K562 (cell line): ENCODE data around the gene ALDH7A1. TPM values are rescaled to one million over a fixed set of nuclear protein-coding genes. Genes with fewer than 3 reads are reported as not detected.

Experiments used
- ATAC-seq: fragments of 200-7000 bp; cut with Tn5 transposase; 3 replicates; pipeline ENCODE4 v1.9.1; 2020; ENCODE audit warnings: moderate library complexity
- BruUV-seq: library from RNA; stranded (reverse); fragments of 400-500 nt; replicated peaks from 2 replicates; lab custom pipeline; 2021; lab: Mats Ljungman, UMichigan
- CTCF ChIA-PET: fragments of 300-600 bp; formaldehyde crosslinking; extraction: SDS; loops from one replicate; lab custom pipeline; 2021; ENCODE audit warnings: low intra/inter-chr PET ratio; lab: Yijun Ruan, JAX
- POLR2A ChIA-PET: fragments of 300-600, 350-650 bp; sonication (Branson Sonifier 250); formaldehyde crosslinking; extraction: SDS; loops from one replicate; lab custom pipeline; 2021; ENCODE audit warnings: antibody characterized with exemption, inconsistent platforms; lab: Yijun Ruan, JAX
- DNase-seq, 4 experiments: peaks; one replicate each; pipeline versions ENCODE4 v3.0.0 to v3.0.0-alpha.2; 2011 to 2018; ENCODE audit warnings: low spot score in 3 of 4, mixed read lengths in 3 of 4; ENCODE audit errors: extremely low read depth in 1 of 4
- FAIRE-seq: peaks from 2 replicates; lab custom pipeline; 2011; peaks lifted over from hg19 to GRCh38; lab: Jason Lieb, UNC
- H2AFZ ChIP-seq: 2 replicates; pipeline ENCODE4 v1.6.0; 2011; ENCODE audit warnings: low read depth, low read length, control low read depth, inconsistent platforms
- H3K27ac ChIP-seq: fragments of 200-600 bp; 3 replicates; pipeline ENCODE4 v1.8.0; 2011; ENCODE audit warnings: low read depth, mild to moderate bottlenecking, control low read depth, inconsistent platforms, low read length, moderate library complexity, mixed read lengths; ENCODE audit errors: extremely low read depth
- H3K27me3 ChIP-seq, 2 experiments: fragments of 300-600 bp in 1 of 2; 2 replicates in 1 of 2; 3 replicates in 1 of 2; pipeline versions ENCODE4 v1.6.0 to v1.8.0; 2011; ENCODE audit warnings: inconsistent platforms in 2 of 2, low read length in 2 of 2, mild to moderate bottlenecking in 1 of 2, mixed read lengths in 1 of 2, moderate library complexity in 1 of 2; ENCODE audit not compliant: control insufficient read depth in 2 of 2, insufficient read depth in 2 of 2
- H3K36me3 ChIP-seq: fragments of 300-600 bp; 3 replicates; pipeline ENCODE4 v1.8.0; 2011; ENCODE audit warnings: mild to moderate bottlenecking, low read length, inconsistent platforms; ENCODE audit not compliant: control insufficient read depth, insufficient read depth
- H3K4me1 ChIP-seq, 2 experiments: fragments of 200-600 bp in 1 of 2; replicated peaks in 1 of 2; 2 replicates in 1 of 2; 3 replicates in 1 of 2; pipeline versions ENCODE4 v1.5.1 to v1.8.0; 2011; ENCODE audit warnings: inconsistent platforms in 2 of 2, low read length in 2 of 2, mild to moderate bottlenecking in 1 of 2, mixed read lengths in 1 of 2, moderate library complexity in 1 of 2; ENCODE audit not compliant: control insufficient read depth in 2 of 2, insufficient read depth in 2 of 2
- H3K4me2 ChIP-seq: 2 replicates; pipeline ENCODE4 v1.6.1; 2011; ENCODE audit warnings: low read length, control low read depth, inconsistent platforms, mixed read lengths; ENCODE audit not compliant: insufficient read depth
- H3K4me3 ChIP-seq: fragments of 200-600 bp; sonication (generic), shearing (Covaris generic); 2 replicates; pipeline ENCODE4 v1.5.1; 2016; ENCODE audit warnings: control low read depth, inconsistent platforms
- H3K79me2 ChIP-seq: fragments of 200-600 bp; 3 replicates; pipeline ENCODE4 v1.8.0; 2011; ENCODE audit warnings: low read length, inconsistent platforms; ENCODE audit not compliant: control insufficient read depth, insufficient read depth
- H3K9ac ChIP-seq, 2 experiments: 2 replicates each; pipeline versions ENCODE4 v1.6.0 to v1.6.1; 2011; ENCODE audit warnings: low read depth in 2 of 2, low read length in 2 of 2, control low read depth in 1 of 2, inconsistent platforms in 1 of 2, mild to moderate bottlenecking in 1 of 2, mixed read lengths in 1 of 2; ENCODE audit not compliant: insufficient read depth in 1 of 2
- H3K9me1 ChIP-seq: one replicate; pipeline ENCODE4 v1.6.0; 2011; ENCODE audit warnings: inconsistent platforms, mild to moderate bottlenecking, low read length, moderate library complexity; ENCODE audit not compliant: control insufficient read depth, insufficient read depth
- H3K9me3 ChIP-seq: replicated peaks from 2 replicates; pipeline ENCODE4 v1.5.1; 2011; ENCODE audit warnings: low read depth, low read length, inconsistent platforms; ENCODE audit not compliant: control insufficient read depth, insufficient read depth
- H4K20me1 ChIP-seq: replicated peaks from 2 replicates; pipeline ENCODE4 v1.6.1; 2011; ENCODE audit warnings: low read length, inconsistent platforms, mixed read lengths; ENCODE audit not compliant: control insufficient read depth, insufficient read depth
- BCOR ChIP-seq: fragments of 450-650 bp; IDR thresholded peaks from 2 replicates; pipeline ENCODE4 v1.6.1; 2016
- BRF1 ChIP-seq: IDR thresholded peaks from 3 replicates; pipeline ENCODE4 v1.6.1; 2011; ENCODE audit warnings: borderline replicate concordance, mild to moderate bottlenecking; ENCODE audit not compliant: insufficient read length; ENCODE audit errors: extremely low read depth
- CBX1 ChIP-seq: sonication (generic); IDR thresholded peaks from 2 replicates; pipeline ENCODE4 v1.6.1; 2016; ENCODE audit warnings: antibody characterized with exemption, low read depth, mild to moderate bottlenecking
- CHD4 ChIP-seq: fragments of 200-600 bp; sonication (generic); IDR thresholded peaks from 3 replicates; pipeline ENCODE4 v1.6.1; 2012; ENCODE audit warnings: low read depth, mild to moderate bottlenecking, mixed read lengths, low read length, inconsistent platforms; ENCODE audit not compliant: insufficient read depth, insufficient replicate concordance, poor library complexity, severe bottlenecking
- DIDO1 ChIP-seq: fragments of 450-650 bp; IDR thresholded peaks from 2 replicates; pipeline ENCODE4 v1.6.1; 2016; ENCODE audit warnings: low read depth, missing biosample characterization, missing genetic modification characterization
- FOXJ2 ChIP-seq: fragments of 200-800 bp; sonication (Bioruptor generic); IDR thresholded peaks from 2 replicates; pipeline ENCODE4 v1.6.1; 2016; ENCODE audit warnings: missing genetic modification characterization, missing compliant biosample characterization
- GTF2E2 ChIP-seq: fragments of 200-800 bp; sonication (Bioruptor generic); IDR thresholded peaks from 2 replicates; pipeline ENCODE4 v1.6.1; 2016; ENCODE audit warnings: missing genetic modification characterization, missing compliant biosample characterization
- HDAC2 ChIP-seq: fragments of 450-650 bp; IDR thresholded peaks from 2 replicates; pipeline ENCODE4 v1.6.1; 2016; ENCODE audit warnings: mild to moderate bottlenecking
- KDM1A ChIP-seq, 2 experiments: fragments of 450-650 bp; IDR thresholded peaks; 2 replicates each; pipeline ENCODE4 v1.6.1; 2016; ENCODE audit warnings: mild to moderate bottlenecking in 2 of 2
- KLF1 ChIP-seq: fragments of 450-650 bp; IDR thresholded peaks from 2 replicates; pipeline ENCODE4 v1.6.1; 2016; ENCODE audit warnings: missing genetic modification characterization, missing compliant biosample characterization
- RCOR1 ChIP-seq, 2 experiments: IDR thresholded peaks; 2 replicates each; pipeline ENCODE4 v1.6.1; 2012; ENCODE audit warnings: low read depth in 2 of 2, low read length in 2 of 2, borderline replicate concordance in 1 of 2, improper control_type of control experiment in 1 of 2
- SMAD4 ChIP-seq: fragments of 250-450 bp; sonication (Bioruptor Pico); conservative IDR thresholded peaks from 2 replicates; pipeline ENCODE4 v1.8.0; 2021; ENCODE audit warnings: inconsistent platforms, mild to moderate bottlenecking, moderate library complexity
- SMARCA5 ChIP-seq: fragments of 450-650 bp; IDR thresholded peaks from 2 replicates; pipeline ENCODE4 v1.6.1; 2016
- ZFP36 ChIP-seq: fragments of 150-350 bp; IDR thresholded peaks from 2 replicates; pipeline ENCODE4 v1.6.1; 2018; ENCODE audit warnings: low read length, low read depth; ENCODE audit not compliant: partially characterized antibody
- ZKSCAN8 ChIP-seq: fragments of 200-800 bp; sonication (Bioruptor generic); IDR thresholded peaks from 2 replicates; pipeline ENCODE4 v1.6.1; 2016; ENCODE audit warnings: missing genetic modification characterization, missing compliant biosample characterization
- WGBS: fragments of 100-300 bp; shearing (Covaris generic); methylation state at CpG from one replicate; pipeline ENCODE4 v1.1.6; 2016; ENCODE audit warnings: low coverage, mixed read lengths; ENCODE audit not compliant: insufficient coverage; ENCODE audit errors: missing lambda C conversion rate; 5-methylcytosine and 5-hydroxymethylcytosine counted together
- in situ Hi-C: fragments of 300-500 bp; cut with MboI; formaldehyde crosslinking; loops from 4 replicates; pipeline ENCODE4 v1.15.0; 2018; ENCODE audit warnings: inconsistent platforms, mixed read lengths
- intact Hi-C: fragments of 100-400 bp; cut with micrococcal nuclease; formaldehyde crosslinking; loops from 2 replicates; pipeline ENCODE4 v1.14.2; 2022
- polyA plus RNA-seq, 8 experiments: library from polyadenylated mRNA; depleted of rRNA in 4 of 8; stranded (reverse) in 5 of 8; unstranded in 3 of 8; fragments of >200 nt; fragmentation: Nextera tagmentation in 2 of 8; fragmentation: Illumina TruSeq in 1 of 8; extraction: Ambion mirVana in 2 of 8; extraction: Trizol in 1 of 8; gene quantifications; 2 replicates each; pipeline versions ENCODE4 v1.2.1 to v1.2.3, GENCODE V29; 2011 to 2014; ENCODE audit warnings: inconsistent platforms in 1 of 8, missing spikeins in 1 of 8
- total RNA-seq, 7 experiments: library from RNA; depleted of rRNA in 6 of 7; stranded (reverse); fragments of >200 nt in 6 of 7; fragmentation: Illumina TruSeq in 2 of 7; extraction: Trizol in 2 of 7; gene quantifications; 2 replicates each; pipeline versions ENCODE4 v1.2.1 to v1.2.3, GENCODE V29; 2011 to 2021; ENCODE audit warnings: low replicate concordance in 1 of 7
- TF ChIP-seq, protein P1 (sequence below): fragments of 250-450 bp; sonication (Bioruptor Pico); IDR thresholded peaks from 2 replicates; pipeline ENCODE4 v1.5.0; 2020; ENCODE audit warnings: mild to moderate bottlenecking, borderline replicate concordance
- TF ChIP-seq, protein P2 (sequence below): fragments of 450-650 bp; formaldehyde crosslinking; conservative IDR thresholded peaks from 2 replicates; pipeline ENCODE4 v1.4.0; 2022; ENCODE audit warnings: mild to moderate bottlenecking, missing genetic modification characterization
- TF ChIP-seq, protein P3 (sequence below), 2 experiments: fragments of 450-650 bp; conservative IDR thresholded peaks; 2 replicates each; pipeline ENCODE4 v1.6.1; 2017; ENCODE audit warnings: mild to moderate bottlenecking in 2 of 2, moderate library complexity in 2 of 2

The ALDH7A1 gene
- total and polyA plus RNA-seq, 9 of the 15 experiments (the other 6 are each of a cell fraction or from before 2014, with no cell fraction given), result 0.04 to 0.49 TPM; not detected in 7

DNA sequence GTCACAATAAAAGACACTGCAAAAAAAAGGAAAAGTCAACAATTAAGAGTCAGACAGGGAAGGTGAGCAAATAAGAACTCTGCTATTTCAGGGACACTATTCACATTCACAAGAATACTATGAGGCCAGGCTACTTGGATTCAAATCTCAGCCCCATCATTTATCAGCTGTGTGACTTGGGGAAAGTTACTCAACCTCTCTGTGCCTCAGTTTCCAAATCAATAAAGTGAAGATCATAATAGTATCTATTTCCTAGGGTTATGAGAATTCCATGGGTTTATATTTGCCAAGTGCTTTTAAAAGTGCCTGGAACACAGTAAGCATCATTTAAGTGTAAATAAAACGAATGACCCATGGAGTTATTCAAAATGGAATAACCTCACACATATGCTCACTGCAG is 56.4 kb downstream of the ALDH7A1 start:
- ATAC-seq (no peak), DNase-seq (no peak), FAIRE-seq (no peak)
- Histone ChIP-seq H3K4me3 (no peak overlapping the region), H3K9ac (no peak overlapping the region), H2AFZ (no peak overlapping the region), H3K9me1 (no peaks in the 10 kb centered on the region), H3K4me2 (no peak overlapping the region), H3K9me3 (no peaks in the 10 kb centered on the region; the same call in 1 of the 2 replicates), H3K79me2 (no peaks in the 10 kb centered on the region), H3K27ac (peak overlapping the region; percentile 17; the same call in 1 of the 3 replicates), H4K20me1 (no peaks in the 10 kb centered on the region), H3K27me3 (peaks cover 2 to 8% of the 10 kb centered on the region in 2 experiments; a peak in 2 of 5 replicates), H3K36me3 (no peaks in the 10 kb centered on the region), H3K4me1 (peaks cover 2 to 5% of the 10 kb centered on the region in 2 experiments; a peak in 1 of 5 replicates)
- CTCF ChIA-PET, result interaction anchor here (0.6 to 3.2 kb wide), 6 partner anchors 41 to 269 kb away, joined by 3 to 41 read pairs (median 4); no protein-coding TSS in a partner anchor
- in situ Hi-C loops, result loop anchor here (5.0 kb wide), 2 partner anchors 46 to 186 kb away; no protein-coding TSS in a partner anchor
- POLR2A ChIA-PET, result interaction anchor here (0.8 kb wide), 1 partner anchor 365 kb away, joined by 3 read pairs; no protein-coding TSS in a partner anchor
- 65% methylated on average over 1 of the region's 1 CpG for WGBS
- no TSS peak for BruUV-seq
- intact Hi-C loops, result loop anchor here (2.0 to 5.0 kb wide), 5 partner anchors 24 to 306 kb away; partner anchors contain the start of gene GRAMD2B
- TF ChIP-seq SMAD4 (CRISPR knock-in tag) (no peak), KLF1 (tag) (no peak), CBX1 (0 out of 2 replicates have a peak, but pooled peaks have one; percentile 55), BRF1 (no peak), SMARCA5 (peak; percentile 88), ZFP36 (peak; percentile 86), DIDO1 (tag) (no peak), RCOR1 (IDR thresholded peaks at IDR 0.05; ENCODE audit: borderline replicate concordance in 1 of 2, low read depth in 2 of 2, low read length in 2 of 2) (peak in 1 of 2 experiments; percentile 33; a peak in 1 of 4 replicates), ZKSCAN8 (CRISPR knock-in tag) (no peak), FOXJ2 (tag) (no peak), KDM1A (IDR thresholded peaks at IDR 0.05) (peak; percentile 88 to 91), GTF2E2 (tag) (0 out of 2 replicates have a peak, but pooled peaks have one; percentile 22), HDAC2 (peak; percentile 82; the same call in 1 of the 2 replicates), CHD4 (peak; percentile 91), BCOR (peak; percentile 99)
- TF ChIP-seq, protein P1, sequence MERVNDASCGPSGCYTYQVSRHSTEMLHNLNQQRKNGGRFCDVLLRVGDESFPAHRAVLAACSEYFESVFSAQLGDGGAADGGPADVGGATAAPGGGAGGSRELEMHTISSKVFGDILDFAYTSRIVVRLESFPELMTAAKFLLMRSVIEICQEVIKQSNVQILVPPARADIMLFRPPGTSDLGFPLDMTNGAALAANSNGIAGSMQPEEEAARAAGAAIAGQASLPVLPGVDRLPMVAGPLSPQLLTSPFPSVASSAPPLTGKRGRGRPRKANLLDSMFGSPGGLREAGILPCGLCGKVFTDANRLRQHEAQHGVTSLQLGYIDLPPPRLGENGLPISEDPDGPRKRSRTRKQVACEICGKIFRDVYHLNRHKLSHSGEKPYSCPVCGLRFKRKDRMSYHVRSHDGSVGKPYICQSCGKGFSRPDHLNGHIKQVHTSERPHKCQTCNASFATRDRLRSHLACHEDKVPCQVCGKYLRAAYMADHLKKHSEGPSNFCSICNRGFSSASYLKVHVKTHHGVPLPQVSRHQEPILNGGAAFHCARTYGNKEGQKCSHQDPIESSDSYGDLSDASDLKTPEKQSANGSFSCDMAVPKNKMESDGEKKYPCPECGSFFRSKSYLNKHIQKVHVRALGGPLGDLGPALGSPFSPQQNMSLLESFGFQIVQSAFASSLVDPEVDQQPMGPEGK, result no peak
- TF ChIP-seq, protein P2, sequence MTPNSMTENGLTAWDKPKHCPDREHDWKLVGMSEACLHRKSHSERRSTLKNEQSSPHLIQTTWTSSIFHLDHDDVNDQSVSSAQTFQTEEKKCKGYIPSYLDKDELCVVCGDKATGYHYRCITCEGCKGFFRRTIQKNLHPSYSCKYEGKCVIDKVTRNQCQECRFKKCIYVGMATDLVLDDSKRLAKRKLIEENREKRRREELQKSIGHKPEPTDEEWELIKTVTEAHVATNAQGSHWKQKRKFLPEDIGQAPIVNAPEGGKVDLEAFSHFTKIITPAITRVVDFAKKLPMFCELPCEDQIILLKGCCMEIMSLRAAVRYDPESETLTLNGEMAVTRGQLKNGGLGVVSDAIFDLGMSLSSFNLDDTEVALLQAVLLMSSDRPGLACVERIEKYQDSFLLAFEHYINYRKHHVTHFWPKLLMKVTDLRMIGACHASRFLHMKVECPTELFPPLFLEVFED (CRISPR knock-in tag), result no peak
- TF ChIP-seq, protein P3, sequence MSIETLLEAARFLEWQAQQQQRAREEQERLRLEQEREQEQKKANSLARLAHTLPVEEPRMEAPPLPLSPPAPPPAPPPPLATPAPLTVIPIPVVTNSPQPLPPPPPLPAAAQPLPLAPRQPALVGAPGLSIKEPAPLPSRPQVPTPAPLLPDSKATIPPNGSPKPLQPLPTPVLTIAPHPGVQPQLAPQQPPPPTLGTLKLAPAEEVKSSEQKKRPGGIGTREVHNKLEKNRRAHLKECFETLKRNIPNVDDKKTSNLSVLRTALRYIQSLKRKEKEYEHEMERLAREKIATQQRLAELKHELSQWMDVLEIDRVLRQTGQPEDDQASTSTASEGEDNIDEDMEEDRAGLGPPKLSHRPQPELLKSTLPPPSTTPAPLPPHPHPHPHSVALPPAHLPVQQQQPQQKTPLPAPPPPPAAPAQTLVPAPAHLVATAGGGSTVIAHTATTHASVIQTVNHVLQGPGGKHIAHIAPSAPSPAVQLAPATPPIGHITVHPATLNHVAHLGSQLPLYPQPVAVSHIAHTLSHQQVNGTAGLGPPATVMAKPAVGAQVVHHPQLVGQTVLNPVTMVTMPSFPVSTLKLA (conservative IDR thresholded peaks at IDR 0.05), result peak in 1 of 2 experiments; percentile 22; a peak in 1 of 4 replicates
